Pancreas (tissue), 10 donors: ENCODE data around the gene IMPDH1. TPM values are rescaled to one million over a fixed set of nuclear protein-coding genes. Genes with fewer than 3 reads are reported as not detected.

Experiments
- ATAC-seq, 4 donors: fragments of 200-7000 bp; cut with Tn5 transposase; one replicate each; pipeline versions ENCODE4 v1.8.0 to v1.9.1; 2020; ENCODE audit warnings: mild to moderate bottlenecking in 4 of 4, moderate library complexity in 4 of 4
- DNase-seq, 6 donors: peaks; one replicate each; pipeline ENCODE4 v3.0.0-alpha.2; 2020
- FAIRE-seq: peaks from 2 replicates; lab custom pipeline; 2012; peaks lifted over from hg19 to GRCh38; lab: Jason Lieb, UNC
- H3K27ac ChIP-seq, 4 donors: fragments of 200-600 bp; sonication (generic); 1 replicate in 3 of 4; 2 replicates in 1 of 4; pipeline versions ENCODE4 v1.5.0 to v1.8.0; 2020
- H3K27me3 ChIP-seq, 4 donors: fragments of 200-600 bp; one replicate each; pipeline ENCODE4 v1.8.0; 2021
- H3K36me3 ChIP-seq, 3 donors: fragments of 200-600 bp; sonication (generic) in 1 of 3; one replicate each; pipeline versions ENCODE4 v1.5.0 to v1.8.0; 2020 to 2021
- H3K4me1 ChIP-seq, 3 donors: fragments of 200-600 bp; one replicate each; pipeline ENCODE4 v1.8.0; 2021
- H3K4me3 ChIP-seq, 4 donors: fragments of 200-600 bp; sonication (generic) in 2 of 4; one replicate each; pipeline versions ENCODE4 v1.5.0 to v1.8.0; 2020 to 2021
- H3K9me3 ChIP-seq, 4 donors: fragments of 200-600 bp; one replicate each; pipeline ENCODE4 v1.8.0; 2021
- CTCF ChIP-seq, 4 donors: fragments of 200-600 bp; sonication (generic) in 3 of 4; IDR thresholded peaks; one replicate each; pipeline versions ENCODE4 v1.5.0 to v1.8.0; 2021; ENCODE audit warnings: antibody characterized with exemption in 4 of 4
- WGBS, 2 donors: extraction: QIAGEN DNeasy Blood & Tissue Kit; methylation state at CpG; one replicate each; pipeline ENCODE4 v1.1.7; 2013; 5-methylcytosine and 5-hydroxymethylcytosine counted together
- intact Hi-C, 3 donors: fragments of 100-400 bp; cut with DNase I; formaldehyde crosslinking; loops; one replicate each; pipeline versions ENCODE4 v1.11.1 to v1.14.2; 2022
- polyA plus RNA-seq, 2 donors: library from polyadenylated mRNA; stranded (reverse); fragments of 200-250 nt; gene quantifications; one replicate each; pipeline ENCODE4 v1.2.3, GENCODE V29; 2013
- total RNA-seq, 6 donors: library from RNA; stranded (reverse); fragmentation: NEBNext Ultra II Directional in 4 of 6; extraction: Animal tissue kit (Norgen Biotek cat#: 25700) in 4 of 6; gene quantifications; one replicate each; pipeline versions ENCODE4 v1.2.1 to v1.2.4, GENCODE V29; 2021 to 2023
- donor health status: healthy with polysubstance abuse.
- donor health status: DM: no; HTN: no; CAD: no; lungs with moderate emphysema.
- donor health status: DM: no; HTN: no; CAD: no.
- donor health status: control.
- donor health status: control.
- donor health status: Bipolar disorder and iron deficiency.
- donor health status: DM: yes; HTN: yes; CAD: no.
- donor health status: DM: no; HTN: no; CAD: no.
- donor health status: DM: no; HTN: no; CAD: no.
- donor health status: DM: yes; HTN: yes; CAD: no.

The IMPDH1 gene
- total and polyA plus RNA-seq, 8 donors, result 16.8 to 26.0 (median 19.8) TPM

- 62 to 81% methylated on average over 1 of the region's 1 CpG for WGBS, 2 donors
- TF ChIP-seq CTCF (IDR thresholded peaks at IDR 0.05), result no peak
- FAIRE-seq, result no peak
- H3K27ac ChIP-seq, result no peak overlapping the region
- intact Hi-C loops, result loop anchor here in 1 of 3 donors (5.0 kb wide), 1 partner anchor 35 kb away; the partner anchor contains the start of gene HILPDA
- H3K9me3 ChIP-seq, result no peaks in the 10 kb centered on the region
- no peak for DNase-seq
- no peaks in the 10 kb centered on the region for H3K27me3 ChIP-seq
- no peaks in the 10 kb centered on the region for H3K4me1 ChIP-seq
- no peaks in the 10 kb centered on the region for H3K36me3 ChIP-seq
- no peak overlapping the region for H3K4me3 ChIP-seq
- ATAC-seq, result no peak
These were observed 12.3 kb upstream of the IMPDH1 start for GRCh38 chr7:128422037-128422436.

- no peak for FAIRE-seq
- Histone ChIP-seq H3K27ac (no peak overlapping the region), H3K4me3 (no peak overlapping the region), H3K9me3 (no peaks in the 10 kb centered on the region), H3K36me3 (no peaks in the 10 kb centered on the region), H3K27me3 (no peaks in the 10 kb centered on the region), H3K4me1 (no peaks in the 10 kb centered on the region)
- intact Hi-C loops, result loop anchor here in 1 of 3 donors (5.0 kb wide), 1 partner anchor 36 kb away; the partner anchor contains the start of gene HILPDA
- 75 to 90% methylated on average over 1 of the region's 1 CpG for WGBS, 2 donors
- ATAC-seq, result no peak
- TF ChIP-seq CTCF (IDR thresholded peaks at IDR 0.05), result no peak
- DNase-seq, result no peak
These were observed 11.6 kb upstream of the IMPDH1 start for GRCh38 chr7:128421384-128421783.

- H3K4me3 ChIP-seq, result no peak overlapping the region
- no peak for DNase-seq
- intact Hi-C loops, result loop anchor here in 1 of 3 donors (5.0 kb wide), 1 partner anchor 37 kb away; the partner anchor contains the start of gene HILPDA
- no peaks in the 10 kb centered on the region for H3K36me3 ChIP-seq
- TF ChIP-seq CTCF (IDR thresholded peaks at IDR 0.05), result no peak
- no peak for ATAC-seq
- FAIRE-seq, result no peak
- H3K27ac ChIP-seq, result no peak overlapping the region
- no peaks in the 10 kb centered on the region for H3K9me3 ChIP-seq
- no peaks in the 10 kb centered on the region for H3K4me1 ChIP-seq
- no peaks in the 10 kb centered on the region for H3K27me3 ChIP-seq
- 88 to 90% methylated on average over 1 of the region's 1 CpG for WGBS, 2 donors
These were observed 11.0 kb upstream of the IMPDH1 start for GRCh38 chr7:128420773-128421172.

GRCh38 chr7:128419257-128419656, 9.5 kb upstream of the IMPDH1 start:
- no peak overlapping the region for H3K27ac ChIP-seq
- 86 to 89% methylated on average over 7 of the region's 7 CpGs for WGBS, 2 donors
- FAIRE-seq (no peak), ATAC-seq (no peak), DNase-seq (no peak)
- H3K4me1 ChIP-seq, result no peaks in the 10 kb centered on the region
- TF ChIP-seq CTCF (IDR thresholded peaks at IDR 0.05), result no peak
- H3K36me3 ChIP-seq, result no peaks in the 10 kb centered on the region
- intact Hi-C loops, result no loop called here
- no peaks in the 10 kb centered on the region for H3K9me3 ChIP-seq
- H3K4me3 ChIP-seq, result no peak overlapping the region
- no peaks in the 10 kb centered on the region for H3K27me3 ChIP-seq

- WGBS, 2 donors, result 81 to 85% methylated on average over 3 of the region's 3 CpGs
- no peak overlapping the region for H3K4me3 ChIP-seq
- FAIRE-seq, result no peak
- no peaks in the 10 kb centered on the region for H3K27me3 ChIP-seq
- no peak for ATAC-seq
- no peaks in the 10 kb centered on the region for H3K4me1 ChIP-seq
- no peak for DNase-seq
- TF ChIP-seq CTCF (IDR thresholded peaks at IDR 0.05), result no peak
- no peak overlapping the region for H3K27ac ChIP-seq
- no peaks in the 10 kb centered on the region for H3K36me3 ChIP-seq
- no peaks in the 10 kb centered on the region for H3K9me3 ChIP-seq
- intact Hi-C loops, result no loop called here
These were observed 7.3 kb upstream of the IMPDH1 start for GRCh38 chr7:128417071-128417470.
